Measurements from ENCODE around the gene CIAO3. TPM values are rescaled to one million over a fixed set of nuclear protein-coding genes. Genes with fewer than 3 reads are reported as not detected.

CIAO3 gene
- total RNA-seq, 1 experiment from 2014 or later, result 35.7 TPM

DNA sequence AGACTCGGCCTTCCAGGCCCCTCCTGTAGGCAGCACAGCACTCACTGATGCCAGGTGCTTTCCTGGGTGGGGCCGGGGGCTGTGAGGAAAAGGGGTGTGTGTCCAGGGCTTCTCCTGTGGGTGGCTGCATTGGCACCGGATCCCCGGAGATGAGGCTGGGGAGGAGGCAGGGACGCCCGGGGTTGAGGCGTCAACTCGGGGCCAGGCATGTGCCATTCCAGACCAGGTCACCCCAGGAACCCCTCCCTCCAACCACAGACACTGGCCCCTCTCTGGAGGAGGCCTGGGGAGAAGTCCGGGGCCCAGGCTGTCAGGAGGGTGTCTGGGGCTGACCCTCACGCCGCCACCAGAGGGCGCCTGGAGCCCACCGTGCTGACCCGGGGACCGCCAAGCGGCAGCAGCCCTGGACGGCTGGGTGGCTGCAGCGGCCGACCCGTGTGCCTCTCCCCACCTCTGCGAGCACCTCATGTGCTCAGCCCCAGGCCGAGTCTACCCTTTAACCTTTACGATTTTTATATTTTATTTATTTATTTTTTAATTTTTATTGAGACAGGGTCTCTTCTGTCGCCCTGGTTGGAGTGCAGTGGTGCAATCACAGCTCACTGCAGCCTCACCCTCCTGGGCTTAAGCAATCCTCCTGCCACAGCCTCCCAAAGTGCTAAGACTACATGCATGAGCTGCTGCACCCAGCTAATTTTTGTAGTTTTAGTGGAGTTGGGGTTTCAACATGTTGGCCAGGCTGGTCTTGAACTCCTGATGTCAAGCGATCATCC lies 29.1 kb downstream of the CIAO3 start:
- peak; percentile 67 for DNase-seq (ENCODE audit: low read depth)

DNA sequence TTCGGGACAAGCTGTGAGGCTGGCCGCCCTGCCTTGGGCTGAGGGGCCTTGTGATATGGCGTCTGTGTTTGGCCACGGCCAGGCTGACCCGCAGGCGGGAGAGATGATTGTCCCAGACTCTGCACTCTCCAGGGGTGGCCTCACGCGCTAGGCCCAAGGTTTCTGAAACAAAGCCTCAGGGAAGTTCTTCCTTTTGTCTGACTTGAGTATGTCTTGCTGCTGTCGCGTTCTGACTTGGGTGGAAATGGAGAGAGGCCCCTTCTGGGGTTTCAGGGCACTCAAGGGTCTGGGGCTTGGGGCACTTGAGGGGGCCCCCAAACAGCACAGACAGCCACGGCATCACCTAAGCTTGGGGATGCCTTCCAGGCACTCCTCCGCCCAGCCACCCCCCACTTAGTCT lies 29.7 kb downstream of the CIAO3 start:
- no peak for DNase-seq (ENCODE audit: low read depth)

DNA sequence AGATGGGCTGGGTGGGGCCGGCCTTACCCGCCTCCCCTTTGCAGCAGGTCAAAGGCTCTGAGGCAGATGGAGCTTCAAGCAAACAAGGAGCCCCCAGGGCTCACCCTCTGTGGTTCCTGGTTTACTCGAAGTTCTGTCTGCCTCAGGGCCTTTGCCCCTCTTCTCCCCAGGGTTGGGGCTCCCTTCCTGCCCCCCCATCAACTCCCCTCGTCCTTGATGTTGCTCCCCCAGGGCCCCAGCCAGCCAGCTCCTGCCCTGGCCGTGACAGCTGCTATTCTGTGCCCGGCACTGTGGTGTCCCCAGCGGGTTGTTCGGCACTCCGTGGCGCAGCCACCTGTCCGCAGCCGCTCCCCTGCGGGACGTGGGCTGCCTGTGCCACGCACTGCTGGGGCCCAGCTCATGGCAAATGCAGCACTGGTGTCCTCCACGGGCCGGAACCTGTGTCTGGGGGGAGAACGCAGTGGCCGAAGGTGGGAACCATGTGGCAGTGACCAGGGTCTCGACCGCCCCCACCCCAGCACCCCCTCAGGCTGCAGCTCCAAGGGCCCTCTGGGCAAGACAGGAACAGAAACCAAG lies 30.2 kb downstream of the CIAO3 start:
- no peak for DNase-seq (ENCODE audit: low read depth)

DNA sequence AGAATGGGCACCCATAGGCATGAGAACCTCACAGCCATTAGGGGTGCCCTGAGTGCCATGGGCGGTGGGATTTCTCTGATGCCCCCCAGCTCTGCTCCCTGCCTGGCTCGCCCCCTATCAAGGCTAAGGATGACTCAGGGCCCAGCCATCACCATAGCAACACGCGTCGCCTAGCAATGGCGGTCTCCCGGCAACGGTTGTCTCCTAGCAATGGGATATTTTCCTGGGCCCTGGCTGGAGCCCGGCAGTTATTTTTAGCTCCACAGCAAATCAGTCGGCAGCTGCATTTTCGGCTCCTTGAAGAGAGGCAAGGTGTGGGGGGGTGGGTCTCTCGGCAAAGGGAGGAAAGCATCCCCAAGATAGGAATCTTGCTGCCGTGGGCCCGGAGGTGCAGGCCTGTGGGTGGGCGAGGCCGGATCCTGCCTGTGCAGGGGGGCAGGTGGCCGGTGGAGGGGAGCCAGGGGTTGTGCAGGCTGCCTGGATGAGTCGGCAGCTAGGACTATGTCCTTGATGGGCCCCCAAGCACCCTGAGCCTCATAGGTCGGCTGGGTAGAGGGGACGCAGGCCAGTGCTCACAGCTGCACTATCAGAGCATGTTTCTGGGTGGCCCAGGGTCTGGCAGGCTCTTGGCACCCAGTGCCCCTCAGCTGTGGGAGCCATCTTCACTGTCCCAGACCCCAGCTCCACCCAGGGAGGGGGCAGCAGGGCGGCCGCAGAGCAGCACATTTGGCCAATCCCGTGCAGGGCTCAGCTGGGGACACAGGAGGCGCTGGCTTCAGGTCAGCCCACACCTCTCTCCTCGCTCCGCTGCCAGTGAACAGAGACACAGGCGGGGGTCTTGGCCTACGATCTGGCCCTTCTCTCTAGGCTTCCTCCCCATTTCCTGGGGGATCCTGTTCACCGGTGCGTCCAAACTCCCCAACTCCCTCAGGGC lies 31.0 kb downstream of the CIAO3 start:
- peak; percentile 86 for DNase-seq (ENCODE audit: low read depth)

DNA sequence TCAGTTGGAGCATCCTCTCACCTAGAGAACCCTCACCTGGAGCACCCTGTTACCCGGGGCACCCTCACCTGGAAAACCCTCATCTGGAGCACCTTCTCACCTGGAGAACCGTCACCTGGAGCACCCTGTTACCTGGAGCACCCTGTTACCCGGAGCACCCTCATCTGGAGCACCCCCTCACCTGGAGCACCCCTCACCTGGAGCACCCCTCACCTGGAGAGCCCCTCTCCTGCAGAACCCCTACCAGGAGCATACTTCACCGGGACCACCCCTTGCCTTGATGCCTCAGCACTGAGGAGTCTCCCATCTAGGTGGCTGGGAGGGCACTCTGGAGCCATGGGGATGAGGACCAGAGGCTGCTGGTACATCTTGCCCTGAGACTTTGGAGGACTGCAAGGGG lies 31.8 kb downstream of the CIAO3 start:
- no peak for DNase-seq (ENCODE audit: low read depth)

DNA sequence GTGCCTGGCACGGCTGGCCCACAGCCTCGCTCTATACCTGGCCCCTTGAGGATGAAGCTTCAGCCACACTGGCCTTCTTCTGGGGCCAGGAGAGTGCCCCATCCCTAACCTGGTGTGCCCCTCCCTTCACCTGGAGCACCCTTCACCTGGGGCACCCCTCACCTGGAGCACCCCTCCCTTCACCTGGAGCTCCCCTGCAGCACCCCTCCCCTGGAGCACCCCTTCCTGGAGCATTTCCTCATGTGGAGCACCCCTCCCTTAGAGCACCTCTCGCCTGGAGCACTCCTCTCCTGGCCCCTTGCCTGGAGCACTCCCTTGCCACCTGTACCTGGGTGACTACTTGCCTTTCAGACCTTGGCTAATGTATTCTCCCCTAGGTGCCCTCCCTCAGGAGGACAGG lies 32.8 kb downstream of the CIAO3 start:
- no peak for DNase-seq (ENCODE audit: low read depth)

DNA sequence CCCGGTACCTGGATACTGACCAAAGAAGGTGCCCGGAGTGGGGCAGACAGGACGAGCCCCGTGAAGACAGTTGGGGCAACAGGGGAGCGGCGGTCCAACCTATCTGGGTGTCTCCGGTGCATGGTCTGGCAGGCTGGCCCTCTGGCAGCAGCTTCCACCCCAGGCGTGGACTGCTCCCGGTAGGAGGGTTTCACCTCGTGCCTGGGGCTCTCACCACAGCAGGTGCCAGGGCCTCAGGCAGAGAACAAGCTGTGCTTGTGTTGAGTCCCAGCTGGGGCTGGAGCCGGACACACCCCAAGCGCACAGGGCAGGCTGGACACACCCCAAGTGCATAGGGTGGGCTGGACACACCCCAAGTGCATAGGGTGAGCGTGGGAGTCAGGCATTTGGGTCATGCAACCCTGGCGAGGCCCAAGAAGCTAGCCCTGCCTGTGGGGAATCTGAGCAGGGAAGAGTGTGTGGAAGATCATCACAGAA lies 33.7 kb downstream of the CIAO3 start:
- no peak for DNase-seq (ENCODE audit: low read depth)

DNA sequence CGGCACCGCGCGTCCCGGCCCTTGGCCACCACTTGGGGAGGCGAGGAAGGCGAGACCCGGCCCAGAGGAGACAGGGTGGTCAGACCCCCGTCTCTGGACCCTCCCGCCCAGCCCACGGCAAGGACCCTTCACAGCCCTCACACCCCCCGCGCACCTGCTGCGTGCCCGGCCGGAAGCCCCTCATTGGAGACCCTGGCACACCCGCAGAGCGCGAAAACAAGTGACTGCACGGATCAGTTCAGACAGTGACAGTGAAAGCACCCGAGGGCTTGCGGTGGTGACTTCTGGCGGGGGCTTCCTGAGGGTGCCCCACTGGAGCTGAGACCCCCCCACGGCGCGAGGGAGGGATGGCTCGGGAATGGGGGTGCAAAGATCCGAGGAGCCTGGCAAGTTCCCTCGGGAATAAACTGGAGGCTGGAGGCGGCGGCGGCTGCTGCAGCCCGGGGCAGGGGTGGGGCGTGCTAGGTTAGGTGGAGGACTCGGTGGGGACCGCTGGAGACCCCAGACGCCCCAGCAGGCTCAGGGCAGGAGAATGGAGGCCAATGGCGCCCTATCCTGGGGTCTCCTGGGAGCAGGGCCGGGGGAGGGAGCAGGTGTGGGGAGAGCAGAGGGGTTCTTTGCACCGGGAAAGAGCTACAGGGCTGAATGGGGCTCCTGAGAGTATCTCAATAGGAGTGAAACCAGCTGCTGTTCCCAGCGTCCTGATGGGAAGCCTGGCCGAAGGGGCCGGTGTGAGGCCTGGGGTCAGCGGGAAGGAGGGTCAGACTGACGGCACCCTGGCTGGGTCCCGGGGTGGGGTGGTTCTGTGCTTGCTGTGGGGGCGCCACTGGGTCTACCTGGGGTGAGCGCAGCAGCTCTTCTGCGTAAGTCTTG lies 34.4 kb downstream of the CIAO3 start:
- no peak for DNase-seq (ENCODE audit: low read depth)

DNA sequence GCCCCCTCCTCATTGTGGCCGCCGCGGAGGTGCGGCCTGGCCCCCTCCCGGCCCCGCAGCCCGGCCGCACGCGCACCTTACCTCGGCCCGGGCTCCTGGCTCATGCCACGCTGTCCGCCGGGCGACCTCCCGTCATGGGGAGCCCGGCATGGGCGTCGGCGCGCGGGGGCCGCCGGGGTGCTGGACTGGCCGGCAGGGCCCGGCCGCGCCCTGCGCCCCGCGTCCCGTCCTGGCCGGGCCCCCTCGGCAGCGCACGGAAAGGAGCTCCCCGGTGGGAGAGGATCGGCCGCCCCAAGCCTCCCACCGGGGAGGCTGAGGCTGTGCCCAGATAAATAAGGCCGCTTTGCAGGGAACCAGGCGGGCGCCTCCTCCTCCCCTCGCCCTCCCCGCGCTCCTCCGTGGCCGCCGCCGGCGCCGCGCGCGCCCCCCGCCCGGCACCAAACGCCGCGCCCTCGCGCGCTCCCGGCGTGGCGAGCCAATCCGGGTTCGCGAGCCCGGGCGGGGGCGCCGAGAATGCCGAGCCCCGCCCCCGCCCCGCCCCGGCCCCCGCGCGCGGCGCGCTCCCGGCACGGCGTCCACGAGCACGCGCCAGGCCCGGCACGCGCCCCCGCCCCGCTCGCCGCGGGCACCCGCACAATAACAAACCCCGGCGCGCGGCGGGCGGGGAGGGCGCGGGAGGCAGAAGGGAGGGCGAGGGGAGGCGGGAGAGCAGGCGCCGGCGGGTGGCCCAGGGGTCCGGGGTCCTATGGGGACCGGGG lies 35.2 kb downstream of the CIAO3 start, which contains the start of gene FBXL16:
TSS of gene FBXL16 (minus strand) at position 371 of the 758 bp plus-strand sequence. CDS start 8,396 bp downstream, outside the sequence.
- no peak for DNase-seq (ENCODE audit: low read depth)

DNA sequence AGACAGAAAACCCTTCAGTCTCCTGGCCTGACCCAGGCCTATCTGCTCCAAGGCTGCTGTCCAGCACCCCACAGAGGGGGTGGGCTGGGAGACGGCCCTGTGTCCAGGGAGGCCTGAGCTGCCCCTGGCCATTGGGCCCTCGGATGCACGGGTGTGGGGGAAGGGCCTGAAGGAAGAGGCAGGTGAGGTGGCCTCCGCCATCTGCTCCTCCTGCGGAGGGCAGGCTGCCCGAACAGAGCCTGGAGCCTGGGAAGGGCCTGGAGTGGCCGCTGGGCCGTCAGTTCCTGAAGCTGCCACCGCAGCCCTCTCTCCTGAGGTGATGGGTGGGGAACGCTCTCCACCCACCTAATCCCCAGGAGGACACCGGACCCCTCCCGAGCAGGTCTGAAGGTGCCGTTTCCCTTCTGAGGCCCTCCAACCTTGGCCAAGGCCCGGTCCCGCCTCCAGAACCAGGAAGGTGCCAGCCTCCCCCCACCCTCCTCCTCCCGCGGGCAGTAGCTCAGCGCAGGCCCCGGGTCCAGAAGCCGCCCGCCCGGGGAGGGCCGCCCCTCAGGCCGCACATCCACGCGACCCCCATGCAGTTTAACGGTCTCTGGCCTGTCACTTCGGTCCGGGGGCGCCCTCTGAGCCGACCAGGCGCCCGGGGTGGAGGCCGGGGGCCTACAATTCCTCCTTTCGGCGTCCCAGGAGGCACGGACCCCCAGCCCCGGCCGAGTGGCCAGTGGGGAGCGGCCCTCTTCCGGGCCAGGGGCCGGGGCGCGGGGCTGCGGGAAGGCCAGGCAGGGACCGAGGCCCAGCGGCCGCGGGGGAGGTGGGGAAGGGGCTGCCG lies 36.0 kb downstream of the CIAO3 start:
- no peak for DNase-seq (ENCODE audit: low read depth)

DNA sequence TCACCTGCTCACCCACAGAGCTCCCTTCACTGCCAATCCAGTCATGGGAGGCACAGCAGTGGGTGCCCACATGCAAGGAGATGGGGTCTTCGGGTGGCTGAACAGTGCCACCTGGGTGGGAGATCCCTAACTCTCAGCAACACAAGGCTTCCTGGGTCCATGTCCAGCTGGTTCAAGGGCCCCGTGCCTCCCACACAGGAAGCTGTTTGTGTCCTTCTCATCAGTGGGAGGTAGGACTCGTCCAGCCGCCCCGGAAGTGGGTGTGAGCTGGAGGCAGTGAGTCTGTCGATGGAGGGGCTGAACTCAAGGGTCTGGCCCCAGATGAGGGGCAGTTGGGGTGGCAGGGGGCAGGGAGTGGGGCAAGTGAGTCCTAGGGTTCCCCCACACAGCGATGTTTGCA lies 36.8 kb downstream of the CIAO3 start:
- no peak for DNase-seq (ENCODE audit: low read depth)

DNA sequence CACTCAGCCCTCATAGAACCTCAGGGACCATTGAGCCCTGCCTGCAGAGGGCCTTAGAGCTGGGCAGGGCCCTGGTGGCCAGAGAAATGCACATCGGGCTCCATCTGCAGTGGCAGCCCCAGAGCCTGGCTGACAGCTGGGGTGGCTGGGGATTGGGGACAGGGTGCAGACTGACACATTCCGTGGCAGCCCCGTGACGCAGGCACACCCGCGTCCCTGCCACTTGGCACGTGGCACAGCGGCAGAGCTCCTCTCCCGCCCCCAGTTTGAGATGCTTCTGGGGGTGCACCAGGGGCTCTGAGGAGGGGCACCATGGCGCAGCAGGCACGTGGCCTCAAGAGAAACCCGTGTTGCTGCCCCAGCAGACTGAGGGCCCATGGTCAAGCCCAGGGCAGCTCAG lies 37.4 kb downstream of the CIAO3 start:
- no peak for DNase-seq (ENCODE audit: low read depth)

DNA sequence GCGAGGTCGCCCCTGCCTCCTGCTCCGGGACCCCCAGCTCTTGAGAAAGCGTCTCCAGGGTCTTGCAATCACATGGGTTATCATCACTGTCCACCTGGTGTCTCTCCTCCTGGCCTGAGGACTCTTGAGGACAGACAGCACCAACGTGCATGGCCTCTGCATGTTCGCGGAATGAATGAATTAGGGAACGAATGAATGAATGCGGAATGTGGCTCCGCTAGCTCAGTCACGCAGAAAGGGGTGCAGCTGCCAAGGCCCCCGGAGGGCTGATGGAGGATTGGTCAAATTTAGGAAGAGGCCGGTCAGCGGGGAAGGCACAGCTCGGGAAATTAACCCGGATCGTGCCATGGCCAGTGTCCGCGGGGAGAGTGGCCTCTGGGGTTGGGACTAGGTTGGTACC lies 38.5 kb downstream of the CIAO3 start:
- no peak for DNase-seq (ENCODE audit: low read depth)

DNA sequence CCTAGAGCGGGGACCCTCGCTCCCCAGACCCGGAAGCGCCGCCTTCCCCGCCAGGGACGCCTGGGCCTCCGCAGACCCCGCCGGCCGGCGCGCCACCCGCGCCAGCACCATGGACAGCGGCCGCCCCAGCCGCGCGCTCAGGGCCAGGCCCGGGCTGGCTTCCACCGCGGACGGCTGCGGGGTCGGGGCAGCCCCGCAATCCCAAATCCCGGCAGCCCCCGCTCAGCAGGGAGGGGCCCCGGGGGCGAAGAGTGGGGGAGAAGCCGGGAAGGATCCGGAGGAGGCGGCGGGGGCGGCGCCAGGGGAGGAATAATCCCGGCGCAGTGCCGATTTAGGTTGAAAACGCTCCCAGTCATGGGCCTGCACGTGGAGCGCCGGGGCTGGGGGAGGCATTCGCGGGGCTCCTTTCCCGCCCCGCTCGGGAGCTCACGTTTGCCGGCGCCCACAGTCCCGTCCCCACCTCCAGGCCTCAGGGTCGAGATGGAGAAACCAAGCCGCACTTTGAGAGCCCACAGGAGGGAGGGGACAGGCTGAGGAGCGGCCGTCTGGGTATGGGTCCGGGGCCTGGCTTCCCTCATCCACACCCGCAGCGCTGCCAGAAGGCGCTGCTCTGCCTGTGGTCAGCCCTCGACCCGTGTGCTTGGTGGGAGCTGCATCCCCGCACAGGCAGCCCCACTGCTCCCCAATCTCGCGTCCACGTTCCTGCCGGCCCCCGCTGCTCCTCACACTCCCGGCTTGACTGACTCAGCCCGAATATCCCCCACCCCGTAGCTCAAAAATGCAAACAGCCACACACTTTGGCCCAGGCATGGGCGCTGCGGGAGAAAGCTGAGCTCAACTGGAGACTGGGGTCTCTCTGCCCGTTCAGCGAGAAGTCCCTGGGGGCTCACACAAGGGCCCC lies 39.9 kb downstream of the CIAO3 start:
- no peak for DNase-seq (ENCODE audit: low read depth)

DNA sequence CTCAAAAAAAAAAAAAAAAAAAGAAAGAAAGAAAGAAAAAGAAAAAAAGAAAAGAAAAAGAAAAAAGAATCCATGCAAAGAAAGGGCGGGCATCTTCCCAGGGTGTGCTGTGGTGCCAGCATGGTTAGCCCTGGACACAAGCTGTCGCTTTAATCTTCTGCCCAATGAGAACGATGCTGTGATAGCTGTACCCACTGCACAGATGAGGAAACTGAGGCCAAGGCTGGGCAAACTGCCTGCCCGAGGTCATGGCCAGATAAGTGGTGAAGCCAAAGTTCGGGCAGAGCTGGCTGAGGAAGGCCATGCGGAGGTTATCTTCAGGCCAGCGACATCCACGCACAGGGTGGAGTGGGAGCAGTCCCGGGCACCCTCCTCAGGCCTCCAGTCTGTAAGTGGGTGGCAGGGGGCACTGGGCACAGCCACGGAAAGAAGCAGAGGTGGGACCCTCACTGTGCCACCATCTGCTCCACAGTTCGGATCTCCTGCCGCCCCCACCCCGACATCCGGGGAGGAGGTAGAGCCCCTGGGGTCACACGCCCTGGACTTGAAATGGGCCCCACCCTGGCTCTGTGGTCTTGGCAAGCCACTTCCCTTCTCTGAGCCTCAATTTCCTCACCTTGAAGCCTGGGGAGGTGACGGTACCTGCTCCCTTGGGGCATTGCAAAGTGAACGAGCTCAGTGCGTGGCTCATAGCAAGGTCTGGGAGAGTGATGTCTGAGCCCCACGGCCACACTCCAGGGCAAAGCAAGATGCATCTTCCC lies 41.7 kb downstream of the CIAO3 start:
- no peak for DNase-seq (ENCODE audit: low read depth)

DNA sequence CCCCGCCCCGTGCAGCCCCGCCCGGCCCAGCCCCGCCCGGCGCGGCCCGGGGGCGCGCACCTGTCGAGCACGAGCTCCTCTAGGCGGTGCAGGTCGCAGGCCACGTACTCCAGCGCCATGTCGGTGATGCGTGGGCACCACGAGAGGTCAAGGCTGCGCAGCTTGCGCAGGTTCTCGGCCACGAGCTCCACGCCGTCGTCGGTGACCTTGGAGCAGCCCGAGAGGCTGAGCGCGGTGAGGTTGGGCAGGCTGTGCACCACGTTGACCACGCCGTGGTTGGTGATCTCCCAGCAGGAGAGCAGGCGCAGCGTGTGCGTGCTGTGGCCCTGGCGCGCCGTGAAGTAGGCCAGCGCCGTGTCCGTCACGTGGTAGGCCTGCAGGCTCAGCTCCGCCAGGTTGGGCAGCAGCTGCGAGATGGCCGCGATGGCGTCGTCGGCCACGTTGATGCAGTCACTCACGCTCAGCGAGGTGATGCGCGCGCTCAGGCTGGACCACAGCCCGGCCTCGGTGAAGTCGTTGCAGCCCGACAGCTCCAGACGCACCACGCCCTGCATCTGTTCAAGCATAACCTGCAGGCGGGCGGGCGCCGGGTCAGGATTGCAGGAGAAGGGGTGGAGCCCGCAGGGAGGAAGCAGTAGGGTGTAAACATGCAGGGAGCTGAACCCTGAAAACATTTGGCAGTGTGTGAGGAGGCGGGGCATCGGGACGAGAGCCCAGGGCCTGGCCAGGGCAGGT lies 45.3 kb downstream of the CIAO3 start:
- DNase-seq (ENCODE audit: low read depth), result no peak
